Measurements from ENCODE around the gene ME1.

DNA sequence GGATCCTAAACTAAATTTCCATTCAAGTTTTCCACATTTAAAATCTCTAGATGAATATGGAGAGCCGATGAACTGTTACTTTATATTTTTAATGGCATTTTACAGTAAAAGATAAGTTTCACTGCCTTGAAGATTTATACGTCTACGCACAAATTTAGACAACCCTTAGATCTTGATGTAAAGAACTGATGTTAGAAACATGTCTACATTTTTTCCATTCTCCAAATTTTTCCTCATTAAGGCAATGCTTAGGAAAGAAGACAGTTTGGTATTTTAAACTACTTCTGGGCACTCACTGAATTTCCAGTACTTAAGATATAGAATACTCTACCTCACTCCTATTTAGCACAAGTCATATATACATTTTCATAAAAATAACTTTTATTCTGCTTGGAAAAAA lies 45.4 kb downstream of the ME1 start:
- TF ChIP-seq, protein P1, sequence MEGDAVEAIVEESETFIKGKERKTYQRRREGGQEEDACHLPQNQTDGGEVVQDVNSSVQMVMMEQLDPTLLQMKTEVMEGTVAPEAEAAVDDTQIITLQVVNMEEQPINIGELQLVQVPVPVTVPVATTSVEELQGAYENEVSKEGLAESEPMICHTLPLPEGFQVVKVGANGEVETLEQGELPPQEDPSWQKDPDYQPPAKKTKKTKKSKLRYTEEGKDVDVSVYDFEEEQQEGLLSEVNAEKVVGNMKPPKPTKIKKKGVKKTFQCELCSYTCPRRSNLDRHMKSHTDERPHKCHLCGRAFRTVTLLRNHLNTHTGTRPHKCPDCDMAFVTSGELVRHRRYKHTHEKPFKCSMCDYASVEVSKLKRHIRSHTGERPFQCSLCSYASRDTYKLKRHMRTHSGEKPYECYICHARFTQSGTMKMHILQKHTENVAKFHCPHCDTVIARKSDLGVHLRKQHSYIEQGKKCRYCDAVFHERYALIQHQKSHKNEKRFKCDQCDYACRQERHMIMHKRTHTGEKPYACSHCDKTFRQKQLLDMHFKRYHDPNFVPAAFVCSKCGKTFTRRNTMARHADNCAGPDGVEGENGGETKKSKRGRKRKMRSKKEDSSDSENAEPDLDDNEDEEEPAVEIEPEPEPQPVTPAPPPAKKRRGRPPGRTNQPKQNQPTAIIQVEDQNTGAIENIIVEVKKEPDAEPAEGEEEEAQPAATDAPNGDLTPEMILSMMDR (IDR thresholded peaks at IDR 0.05; ENCODE audit: low read depth, low read length, poor library complexity, severe bottlenecking), result no peak
- TF ChIP-seq EZH2phosphoT487 (IDR thresholded peaks at IDR 0.05; ENCODE audit: borderline replicate concordance, low read length), result no peak

Data from DOHH2 (cell line).